ENCODE measurements around the gene KIR3DL1.
"Not testable (repeated sequence)": the region's sequence is repeated elsewhere in the genome, so short reads cannot be mapped to it uniquely, and the experiment has no call there.

KIR3DL1 gene

GRCh38 chr19:54817670-54818536 is 1.6 kb downstream of the KIR3DL1 start:
- no peak for DNase-seq

- not testable (repeated sequence) for DNase-seq
Measured at GRCh38 chr19:54824416-54824815, 8.1 kb downstream of the KIR3DL1 start.

GRCh38 chr19:54825326-54825725 is 9.1 kb downstream of the KIR3DL1 start:
- DNase-seq = not testable (repeated sequence)

DNA sequence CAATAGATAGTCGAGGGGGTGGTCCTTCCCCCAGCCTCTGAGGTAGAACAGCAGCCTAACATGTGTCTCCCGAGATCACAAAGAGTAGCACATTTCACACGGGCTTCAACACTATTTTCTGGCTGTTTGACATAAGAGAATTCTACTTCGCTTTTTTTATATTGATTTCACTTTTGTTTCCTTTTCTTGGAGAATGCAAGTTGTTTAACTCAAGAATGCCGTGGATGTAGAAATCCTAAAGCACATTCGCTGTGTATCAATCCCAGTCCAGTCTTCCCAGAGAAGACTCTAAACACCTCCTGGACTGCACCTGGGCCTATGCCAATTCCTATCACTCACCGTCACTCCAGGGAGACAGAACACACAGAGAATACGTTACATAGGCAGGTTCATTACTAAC is 11.8 kb downstream of the KIR3DL1 start:
- DNase-seq = not testable (repeated sequence)

DNA sequence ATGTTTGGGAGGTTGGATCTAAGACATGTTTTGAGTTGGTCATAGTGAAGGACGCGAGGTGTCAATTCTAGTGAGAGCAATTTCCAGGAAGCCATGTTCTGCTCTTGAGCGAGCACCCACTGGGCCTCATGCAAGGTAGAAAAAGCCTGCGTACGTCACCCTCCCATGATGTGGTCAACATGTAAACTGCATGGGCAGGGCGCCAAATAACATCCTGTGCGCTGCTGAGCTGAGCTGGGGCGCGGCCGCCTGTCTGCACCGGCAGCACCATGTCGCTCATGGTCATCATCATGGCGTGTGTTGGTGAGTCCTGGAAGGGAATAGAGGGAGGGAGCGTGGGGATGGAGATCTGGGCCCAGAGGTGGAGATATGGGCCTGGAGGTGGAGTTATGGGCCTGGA is 16.2 kb downstream of the KIR3DL1 start, which contains the start of gene KIR2DS4:
KIR2DS4 (plus strand) TSS at position 181 of the 400 bp plus-strand sequence.
- DNase-seq = not testable (repeated sequence)

DNA sequence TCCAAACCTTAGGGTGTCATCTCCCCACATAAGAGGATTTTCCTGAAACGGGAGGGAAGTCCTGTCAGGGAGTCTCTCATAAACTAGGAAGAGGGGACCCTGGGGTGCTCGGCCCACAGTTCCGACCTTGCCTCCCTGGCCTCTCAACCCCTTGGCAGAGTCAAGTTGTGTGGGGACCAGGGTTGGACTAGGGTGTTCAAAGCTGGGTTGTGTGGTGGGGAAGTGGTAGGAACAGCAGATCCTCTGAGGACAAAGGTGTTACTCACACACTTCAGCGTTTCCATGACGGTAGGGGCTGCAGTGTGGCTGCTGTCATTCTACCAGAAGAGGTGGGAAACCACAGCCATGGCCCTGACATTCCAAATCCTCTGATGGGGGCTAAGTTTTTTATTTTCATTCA is 18.9 kb downstream of the KIR3DL1 start:
- not testable (repeated sequence) for DNase-seq

DNA sequence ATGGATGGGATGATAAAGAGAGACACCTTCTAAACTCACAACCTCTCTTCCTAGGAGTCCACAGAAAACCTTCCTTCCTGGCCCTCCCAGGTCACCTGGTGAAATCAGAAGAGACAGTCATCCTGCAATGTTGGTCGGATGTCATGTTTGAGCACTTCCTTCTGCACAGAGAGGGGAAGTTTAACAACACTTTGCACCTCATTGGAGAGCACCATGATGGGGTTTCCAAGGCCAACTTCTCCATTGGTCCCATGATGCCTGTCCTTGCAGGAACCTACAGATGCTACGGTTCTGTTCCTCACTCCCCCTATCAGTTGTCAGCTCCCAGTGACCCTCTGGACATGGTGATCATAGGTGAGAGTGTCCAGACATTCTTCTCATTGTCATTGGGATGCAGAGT is 21.3 kb downstream of the KIR3DL1 start:
- DNase-seq = not testable (repeated sequence)

GRCh38 chr19:54843171-54843570 is 26.9 kb downstream of the KIR3DL1 start:
- not testable (repeated sequence) for DNase-seq

DNA sequence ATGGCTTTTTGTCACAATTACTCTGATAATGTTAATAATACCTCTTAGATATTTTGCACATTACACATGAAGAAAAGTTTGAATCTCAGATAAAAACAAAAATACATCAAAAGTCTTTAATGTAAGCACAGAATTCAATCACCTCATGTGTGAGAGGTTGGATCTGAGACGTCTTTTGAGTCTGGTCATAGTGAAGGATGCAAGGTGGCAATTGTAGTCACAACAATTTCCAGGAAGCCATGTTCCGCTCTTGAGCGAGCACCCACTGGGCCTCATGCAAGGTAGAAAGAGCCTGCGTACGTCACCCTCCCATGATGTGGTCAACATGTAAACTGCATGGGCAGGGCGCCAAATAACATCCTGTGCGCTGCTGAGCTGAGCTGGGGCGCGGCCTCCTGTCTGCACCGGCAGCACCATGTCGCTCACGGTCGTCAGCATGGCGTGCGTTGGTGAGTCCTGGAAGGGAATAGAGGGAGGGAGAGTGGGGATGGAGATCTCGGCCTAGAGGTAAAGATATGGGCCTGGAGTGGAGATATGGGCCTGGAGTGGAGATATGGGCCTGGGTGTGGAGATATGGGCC is 33.9 kb downstream of the KIR3DL1 start, which contains the start of gene KIR3DL2:
KIR3DL2 (plus strand) TSS at position 383 of the 580 bp plus-strand sequence; CDS start at position 416, 33 bp downstream.
- DNase-seq = not testable (repeated sequence)

- DNase-seq = no peak
Measured at GRCh38 chr19:54850930-54851329, 34.7 kb downstream of the KIR3DL1 start.

DNA sequence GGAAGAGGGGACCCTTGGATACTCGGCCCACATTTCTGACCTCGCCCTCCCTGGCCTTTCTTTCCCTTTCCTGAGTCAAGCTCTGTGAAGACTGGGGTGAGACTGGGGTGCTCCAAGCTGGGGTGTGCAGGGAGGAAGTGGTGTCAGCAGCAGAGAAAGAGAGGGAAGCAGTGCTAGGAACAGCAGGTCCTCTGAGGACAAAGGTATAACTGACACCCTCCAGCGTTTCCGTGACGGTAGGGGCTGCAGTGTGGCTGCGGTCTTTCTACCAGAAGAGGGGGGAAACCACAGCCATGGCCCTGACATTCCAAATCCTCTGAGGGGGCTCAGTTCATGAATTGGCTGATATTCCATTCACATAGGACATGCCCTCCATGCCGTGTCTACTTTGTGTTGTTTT is 35.1 kb downstream of the KIR3DL1 start:
- no peak for DNase-seq

DNA sequence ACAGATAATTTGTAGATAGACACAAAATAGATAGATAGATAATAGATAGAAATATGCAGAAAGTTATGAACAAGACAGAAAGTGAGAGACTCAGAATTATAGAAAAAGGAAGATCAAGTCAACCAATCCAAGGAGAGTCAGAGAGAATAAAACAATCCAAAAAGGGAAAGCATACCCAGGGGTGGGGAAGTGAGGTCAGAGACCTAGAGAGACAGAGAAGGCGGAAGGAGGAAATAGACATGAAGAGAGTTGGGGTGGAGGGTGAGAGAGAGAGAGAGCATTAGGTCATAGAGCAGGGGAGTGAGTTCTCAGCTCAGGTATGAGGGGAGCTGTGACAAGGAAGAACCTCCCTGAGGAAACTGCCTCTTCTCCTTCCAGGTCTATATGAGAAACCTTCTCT is 39.0 kb downstream of the KIR3DL1 start:
- DNase-seq = not testable (repeated sequence)

GRCh38 chr19:54858476-54858875 is 42.2 kb downstream of the KIR3DL1 start:
- not testable (repeated sequence) for DNase-seq

- DNase-seq = not testable (repeated sequence)
Measured at GRCh38 chr19:54859421-54859820, 43.2 kb downstream of the KIR3DL1 start.

- DNase-seq = not testable (repeated sequence)
Measured at GRCh38 chr19:54863459-54863858, 47.2 kb downstream of the KIR3DL1 start.

GRCh38 chr19:54871696-54872095 is 55.4 kb downstream of the KIR3DL1 start:
- no peak for DNase-seq

DNA sequence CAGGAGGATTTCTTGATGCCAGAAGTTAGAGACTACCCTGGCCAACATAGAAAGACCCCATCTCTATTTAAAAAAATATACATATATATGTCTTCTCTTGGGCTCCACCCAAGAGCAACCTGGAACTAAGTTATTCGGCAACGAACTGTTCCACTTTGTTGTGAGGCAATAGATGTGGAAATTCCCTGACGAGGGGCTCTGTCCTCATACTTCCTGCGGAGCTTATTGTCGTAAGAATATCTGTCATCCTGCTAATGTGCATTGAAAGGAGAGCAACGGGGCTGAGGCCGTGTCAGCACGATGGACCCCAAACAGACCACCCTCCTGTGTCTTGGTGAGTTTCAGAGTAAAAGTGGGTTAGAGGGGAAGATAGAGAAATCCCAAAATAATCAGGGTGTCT is 57.7 kb downstream of the KIR3DL1 start, which contains the start of gene FCAR:
FCAR (plus strand) TSS at position 246 of the 400 bp plus-strand sequence; CDS start at position 301, 55 bp downstream.
- no peak for DNase-seq

DNA sequence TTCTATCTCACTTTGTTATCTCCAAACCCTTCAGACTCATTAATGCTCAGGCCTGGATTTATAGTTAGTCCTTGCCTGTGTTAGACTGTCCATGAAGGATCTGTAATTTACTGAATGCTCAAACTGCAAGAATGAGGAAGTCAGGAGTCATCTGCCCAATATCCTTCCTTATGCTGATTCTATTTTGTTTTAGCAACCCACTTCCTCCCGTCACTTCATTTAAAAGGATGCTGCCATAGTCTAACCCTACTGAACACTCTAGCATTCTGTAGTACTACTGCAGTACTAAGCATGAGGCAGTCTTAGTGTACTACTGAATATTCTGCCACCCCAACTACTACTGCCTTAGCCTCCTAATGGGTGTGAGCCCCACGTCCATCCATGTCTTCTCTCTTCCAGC is 59.2 kb downstream of the KIR3DL1 start:
- no peak for DNase-seq

DNA sequence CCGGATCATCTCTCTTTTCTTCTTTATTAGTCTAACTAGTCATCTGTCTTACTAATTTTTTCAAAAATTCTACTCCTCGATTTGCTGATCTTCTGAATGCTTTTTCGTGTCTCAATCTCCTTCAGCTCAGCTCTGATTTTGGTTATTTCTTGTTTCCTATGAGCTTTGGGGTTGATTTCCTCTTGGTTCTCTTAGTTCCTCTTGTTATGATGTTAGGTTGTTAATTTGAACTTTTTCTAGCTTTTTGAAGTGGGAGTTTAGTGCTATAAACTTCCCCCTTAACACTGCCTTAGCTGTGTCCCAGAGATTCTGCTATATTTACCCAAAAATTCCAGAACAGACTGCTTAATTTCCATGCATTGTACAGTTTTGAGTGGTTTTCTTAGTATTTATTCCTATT is 61.2 kb downstream of the KIR3DL1 start:
- DNase-seq = no peak

Data from NCI-H146 (cell line).